H1 (cell line): Measurements from ENCODE around the gene TIAM2.

Experiments used
- BCL11A ChIP-seq, 2 experiments: IDR thresholded peaks; one replicate each; pipeline ENCODE4 v1.6.1; 2011; ENCODE audit warnings: low read depth in 2 of 2, low read length in 2 of 2, mild to moderate bottlenecking in 2 of 2
- CBX5 ChIP-seq: fragments of 300-800, 300-1000 bp; sonication (generic); IDR thresholded peaks from 2 replicates; pipeline ENCODE4 v1.7.1; 2016; ENCODE audit warnings: antibody characterized with exemption, low read length, low read depth
- CTCF ChIP-seq, 3 experiments: IDR thresholded peaks; 1 replicate in 2 of 3; 2 replicates in 1 of 3; pipeline versions ENCODE4 v1.5.1 to v1.6.1; 2011; ENCODE audit warnings: low read length in 3 of 3, mild to moderate bottlenecking in 3 of 3, inconsistent platforms in 2 of 3, low read depth in 1 of 3, moderate library complexity in 1 of 3; ENCODE audit not compliant: insufficient read depth in 1 of 3; ENCODE audit errors: control extremely low read depth in 1 of 3
- EGR1 ChIP-seq: IDR thresholded peaks from 2 replicates; pipeline ENCODE4 v1.6.1; 2011; ENCODE audit warnings: low read depth, low read length, borderline replicate concordance
- HDAC2 ChIP-seq, 2 experiments: fragments of 300-600 bp in 1 of 2; sonication (generic) in 1 of 2; IDR thresholded peaks; 2 replicates each; pipeline ENCODE4 v1.6.1; 2011 to 2012; ENCODE audit warnings: low read depth in 2 of 2, low read length in 2 of 2, mild to moderate bottlenecking in 2 of 2, moderate library complexity in 2 of 2, borderline replicate concordance in 1 of 2, inconsistent platforms in 1 of 2
- POLR2A ChIP-seq, 2 experiments: IDR thresholded peaks; 1 replicate in 1 of 2; 2 replicates in 1 of 2; pipeline ENCODE4 v1.6.1; 2011; ENCODE audit warnings: low read depth in 2 of 2, low read length in 2 of 2, mild to moderate bottlenecking in 2 of 2; ENCODE audit errors: control extremely low read depth in 1 of 2
- SIRT6 ChIP-seq: IDR thresholded peaks from one replicate; pipeline ENCODE4 v1.7.1; 2012; ENCODE audit warnings: low read length, inconsistent platforms
- TBP ChIP-seq: IDR thresholded peaks from 2 replicates; pipeline ENCODE4 v1.6.1; 2011; ENCODE audit warnings: low read depth, low read length, improper control_type of control experiment
- YY1 ChIP-seq: IDR thresholded peaks from 2 replicates; pipeline ENCODE4 v1.6.1; 2011; ENCODE audit warnings: low read depth, mild to moderate bottlenecking, low read length
- ZNF274 ChIP-seq: IDR thresholded peaks from 2 replicates; pipeline ENCODE4 v1.7.0; 2012; ENCODE audit warnings: low read length, borderline replicate concordance; ENCODE audit errors: extremely low read depth

GRCh38 chr6:155026022-155026705 lies 31.0 kb downstream of the TIAM2 start:
- TF ChIP-seq CTCF (IDR thresholded peaks at IDR 0.05; ENCODE audit: control extremely low read depth in 1 of 3, insufficient read depth in 1 of 3, low read depth in 1 of 3, low read length in 3 of 3) (no peak), BCL11A (IDR thresholded peaks at IDR 0.05; ENCODE audit: low read depth in 2 of 2, low read length in 2 of 2) (no peak), POLR2A (IDR thresholded peaks at IDR 0.05; ENCODE audit: control extremely low read depth in 1 of 2, low read depth in 2 of 2, low read length in 2 of 2) (no peak), YY1 (no peak), ZNF274 (no peak), CBX5 (no peak), HDAC2 (IDR thresholded peaks at IDR 0.05; ENCODE audit: borderline replicate concordance in 1 of 2, low read depth in 2 of 2, low read length in 2 of 2) (no peak), EGR1 (no peak), TBP (no peak), SIRT6 (no peak)
